H1 (cell line): ENCODE results near the gene ZFAND3. TPM values are rescaled to one million over a fixed set of nuclear protein-coding genes. Genes with fewer than 3 reads are reported as not detected.

Experiments used
- CTCF ChIA-PET: fragments of 300-600 bp; sonication (Branson Sonifier 250); formaldehyde crosslinking; loops from one replicate; lab custom pipeline; 2021; ENCODE audit not compliant: partially characterized antibody; lab: Charles Lee
- POLR2A ChIA-PET: fragments of 300-600 bp; sonication (Branson Sonifier 250); formaldehyde crosslinking; loops from one replicate; lab custom pipeline; 2021; ENCODE audit warnings: inconsistent platforms; ENCODE audit not compliant: partially characterized antibody; lab: Charles Lee
- DNase-seq, 2 experiments: peaks; one replicate each; pipeline versions ENCODE4 v3.0.0 to v3.0.0-alpha.2; 2010 to 2022; ENCODE audit warnings: low spot score in 2 of 2, low read depth in 1 of 2, mixed read lengths in 1 of 2
- FAIRE-seq: peaks from 2 replicates; lab custom pipeline; 2011; peaks lifted over from hg19 to GRCh38; lab: Jason Lieb, UNC
- H2AFZ ChIP-seq: 2 replicates; pipeline ENCODE4 v1.8.1; 2012; ENCODE audit warnings: low read length, inconsistent platforms
- H2AK5ac ChIP-seq: 2 replicates; pipeline ENCODE4 v1.6.1; 2013; ENCODE audit warnings: low read depth, low read length
- H2BK120ac ChIP-seq: replicated peaks from 2 replicates; pipeline ENCODE3; 2013; ENCODE audit warnings: low read depth, low read length, inconsistent platforms
- H2BK12ac ChIP-seq: 2 replicates; pipeline ENCODE4 v1.6.1; 2013; ENCODE audit warnings: low read depth, low read length
- H2BK15ac ChIP-seq: 2 replicates; pipeline ENCODE4 v1.6.1; 2013; ENCODE audit warnings: low read length
- H2BK20ac ChIP-seq: 2 replicates; pipeline ENCODE4 v1.6.1; 2013; ENCODE audit warnings: low read length
- H2BK5ac ChIP-seq: 2 replicates; pipeline ENCODE4 v1.6.1; 2013; ENCODE audit warnings: low read depth, low read length
- H3K14ac ChIP-seq: 2 replicates; pipeline ENCODE4 v1.6.1; 2013; ENCODE audit warnings: inconsistent platforms; ENCODE audit not compliant: insufficient read length
- H3K18ac ChIP-seq: 2 replicates; pipeline ENCODE4 v1.6.1; 2013; ENCODE audit warnings: low read length; ENCODE audit errors: extremely low read depth
- H3K23ac ChIP-seq: 2 replicates; pipeline ENCODE4 v1.6.1; 2013; ENCODE audit warnings: inconsistent platforms; ENCODE audit not compliant: insufficient read length
- H3K23me2 ChIP-seq: 2 replicates; pipeline ENCODE4 v1.6.1; 2013; ENCODE audit warnings: low read depth, low read length
- H3K27ac ChIP-seq: 2 replicates; pipeline ENCODE4 v1.6.1; 2011; ENCODE audit warnings: low read depth, low read length, inconsistent platforms
- H3K27me3 ChIP-seq, 4 experiments: replicated peaks in 1 of 4; 1 replicate in 1 of 4; 2 replicates in 3 of 4; pipeline versions ENCODE4 v1.6.1 to v1.8.1; 2011 to 2013; ENCODE audit warnings: low read length in 3 of 4, mild to moderate bottlenecking in 3 of 4, inconsistent platforms in 2 of 4, mixed read lengths in 2 of 4, moderate library complexity in 1 of 4; ENCODE audit not compliant: control insufficient read depth in 3 of 4, insufficient read depth in 3 of 4; ENCODE audit errors: extremely low read depth in 1 of 4
- H3K36me3 ChIP-seq, 4 experiments: 2 replicates each; pipeline versions ENCODE4 v1.6.1 to v1.8.1; 2011 to 2013; ENCODE audit warnings: mild to moderate bottlenecking in 4 of 4, low read length in 3 of 4, moderate library complexity in 2 of 4, control low read depth in 1 of 4, inconsistent platforms in 1 of 4; ENCODE audit not compliant: insufficient read depth in 4 of 4, control insufficient read depth in 2 of 4
- H3K4ac ChIP-seq: replicated peaks from 2 replicates; pipeline ENCODE3; 2013; ENCODE audit warnings: low read length, low read depth, mixed read lengths, inconsistent platforms; ENCODE audit not compliant: insufficient read length
- H3K4me1 ChIP-seq, 4 experiments: replicated peaks in 1 of 4; 1 replicate in 1 of 4; 2 replicates in 3 of 4; pipeline versions ENCODE4 v1.6.1 to v1.8.1; 2011 to 2013; ENCODE audit warnings: low read length in 3 of 4, inconsistent platforms in 2 of 4, mixed read lengths in 1 of 4; ENCODE audit not compliant: insufficient read depth in 4 of 4, control insufficient read depth in 3 of 4
- H3K4me2 ChIP-seq, 2 experiments: 2 replicates each; pipeline versions ENCODE4 v1.6.1 to v1.8.1; 2011 to 2013; ENCODE audit warnings: low read depth in 2 of 2, low read length in 2 of 2, control low read depth in 1 of 2, inconsistent platforms in 1 of 2, mild to moderate bottlenecking in 1 of 2; ENCODE audit not compliant: insufficient read depth in 1 of 2
- H3K4me3 ChIP-seq, 4 experiments: fragments of 200-600, 300-600 bp in 1 of 4; sonication (generic), shearing (Covaris generic), sonication (Bioruptor Twin) in 1 of 4; 2 replicates each; pipeline versions ENCODE4 v1.5.1 to v1.8.1; 2011 to 2016; ENCODE audit warnings: low read length in 4 of 4, low read depth in 3 of 4, control low read depth in 2 of 4, inconsistent platforms in 2 of 4, mild to moderate bottlenecking in 2 of 4, mixed read lengths in 1 of 4, moderate library complexity in 1 of 4; ENCODE audit not compliant: insufficient read depth in 2 of 4; ENCODE audit errors: extremely low read depth in 1 of 4
- H3K56ac ChIP-seq: replicated peaks from 2 replicates; pipeline ENCODE3; 2013; ENCODE audit warnings: low read depth, mild to moderate bottlenecking, mixed read lengths, low read length, inconsistent platforms; ENCODE audit not compliant: insufficient read length
- H3K79me1 ChIP-seq: 2 replicates; pipeline ENCODE4 v1.6.1; 2013; ENCODE audit warnings: low read depth, low read length, control low read depth
- H3K79me2 ChIP-seq, 2 experiments: 2 replicates each; pipeline versions ENCODE4 v1.6.1 to v1.8.1; 2012 to 2013; ENCODE audit warnings: low read length in 2 of 2, mild to moderate bottlenecking in 2 of 2, inconsistent platforms in 1 of 2; ENCODE audit not compliant: insufficient read depth in 2 of 2, control insufficient read depth in 1 of 2
- H3K9ac ChIP-seq, 4 experiments: replicated peaks in 1 of 4; 1 replicate in 1 of 4; 2 replicates in 3 of 4; pipeline versions ENCODE4 v1.6.1 to v1.8.1; 2011 to 2013; ENCODE audit warnings: low read depth in 3 of 4, low read length in 3 of 4, control low read depth in 2 of 4, mild to moderate bottlenecking in 2 of 4, moderate library complexity in 2 of 4, inconsistent platforms in 1 of 4; ENCODE audit errors: extremely low read depth in 1 of 4
- H3K9me3 ChIP-seq, 2 experiments: 2 replicates each; pipeline versions ENCODE4 v1.6.1 to v1.8.1; 2012 to 2013; ENCODE audit warnings: mild to moderate bottlenecking in 2 of 2, moderate library complexity in 2 of 2, control low read depth in 1 of 2, inconsistent platforms in 1 of 2, low read depth in 1 of 2, low read length in 1 of 2, mixed read lengths in 1 of 2; ENCODE audit not compliant: insufficient read depth in 2 of 2
- H4K20me1 ChIP-seq, 2 experiments: replicated peaks in 1 of 2; 2 replicates each; pipeline versions ENCODE3 to v1.8.1; 2011 to 2013; ENCODE audit warnings: inconsistent platforms in 2 of 2, low read length in 2 of 2, mild to moderate bottlenecking in 1 of 2; ENCODE audit not compliant: insufficient read depth in 2 of 2, control insufficient read depth in 1 of 2
- H4K5ac ChIP-seq: 2 replicates; pipeline ENCODE4 v1.6.1; 2013; ENCODE audit warnings: low read length, low read depth, mixed read lengths, inconsistent platforms; ENCODE audit not compliant: insufficient read length
- H4K8ac ChIP-seq: 2 replicates; pipeline ENCODE4 v1.8.0; 2013; ENCODE audit warnings: mild to moderate bottlenecking, moderate library complexity, low read length, inconsistent platforms; ENCODE audit not compliant: insufficient read depth; ENCODE audit errors: extremely low read depth
- H4K91ac ChIP-seq: replicated peaks from 2 replicates; pipeline ENCODE3; 2013; ENCODE audit warnings: low read length, mixed read lengths, inconsistent platforms; ENCODE audit not compliant: insufficient read length
- CHD2 ChIP-seq: IDR thresholded peaks from 2 replicates; pipeline ENCODE4 v1.6.1; 2012; ENCODE audit warnings: low read length, improper control_type of control experiment
- CTCF ChIP-seq, 3 experiments: IDR thresholded peaks; 1 replicate in 2 of 3; 2 replicates in 1 of 3; pipeline versions ENCODE4 v1.5.1 to v1.6.1; 2011; ENCODE audit warnings: low read length in 3 of 3, mild to moderate bottlenecking in 3 of 3, inconsistent platforms in 2 of 3, low read depth in 1 of 3, moderate library complexity in 1 of 3; ENCODE audit not compliant: insufficient read depth in 1 of 3; ENCODE audit errors: control extremely low read depth in 1 of 3
- E2F6 ChIP-seq: IDR thresholded peaks from 2 replicates; pipeline ENCODE4 v1.6.1; 2012; ENCODE audit warnings: inconsistent platforms
- EZH2 ChIP-seq: fragments of 200-600 bp; sonication (generic); IDR thresholded peaks from 2 replicates; pipeline ENCODE4 v1.7.1; 2012; ENCODE audit warnings: low read depth, mild to moderate bottlenecking, moderate library complexity, low read length, inconsistent platforms; ENCODE audit not compliant: severe bottlenecking
- KDM5A ChIP-seq: fragments of 200-600 bp; IDR thresholded peaks from 2 replicates; pipeline ENCODE4 v1.7.1; 2012; ENCODE audit warnings: mild to moderate bottlenecking, low read length, inconsistent platforms, mixed read lengths
- NANOG ChIP-seq: IDR thresholded peaks from 2 replicates; pipeline ENCODE4 v1.6.1; 2011; ENCODE audit warnings: low read length, low read depth, mild to moderate bottlenecking, inconsistent platforms; ENCODE audit not compliant: insufficient read depth, poor library complexity, severe bottlenecking
- POLR2AphosphoS5 ChIP-seq: IDR thresholded peaks from 2 replicates; pipeline ENCODE4 v1.6.1; 2011; ENCODE audit warnings: low read depth, low read length
- SP2 ChIP-seq: IDR thresholded peaks from 2 replicates; pipeline ENCODE4 v1.6.1; 2012; ENCODE audit warnings: mild to moderate bottlenecking, low read length, inconsistent platforms
- SP4 ChIP-seq: IDR thresholded peaks from 2 replicates; pipeline ENCODE4 v1.6.1; 2012; ENCODE audit warnings: low read length, inconsistent platforms
- ZNF274 ChIP-seq: IDR thresholded peaks from 2 replicates; pipeline ENCODE4 v1.7.0; 2012; ENCODE audit warnings: low read length, borderline replicate concordance; ENCODE audit errors: extremely low read depth
- WGBS, 2 experiments: shearing (Covaris generic) in 1 of 2; methylation state at CpG; one replicate each; pipeline versions ENCODE4 v1.1.6 to v1.1.7; 2013 to 2015; ENCODE audit warnings: low lambda C conversion rate in 2 of 2, mixed read lengths in 2 of 2, inconsistent platforms in 1 of 2, low coverage in 1 of 2, missing lambda C conversion rate in 1 of 2; ENCODE audit not compliant: insufficient replicate concordance in 2 of 2, insufficient coverage in 1 of 2, insufficient read length in 1 of 2; ENCODE audit errors: extremely low coverage in 1 of 2, missing lambda C conversion rate in 1 of 2; 5-methylcytosine and 5-hydroxymethylcytosine counted together
- polyA plus RNA-seq, 7 experiments: library from polyadenylated mRNA; depleted of rRNA in 3 of 7; stranded (reverse) in 5 of 7; unstranded in 2 of 7; fragments of >200 nt in 5 of 7; fragments of 200-250 nt in 2 of 7; gene quantifications; 1 replicate in 5 of 7; 2 replicates in 1 of 7; 4 replicates in 1 of 7; pipeline versions ENCODE4 v1.2.1 to v1.2.3, GENCODE V29; 2011 to 2013; ENCODE audit warnings: missing spikeins in 2 of 7, mixed read lengths in 2 of 7
- total RNA-seq: library from RNA; stranded (reverse); fragmentation: NEBNext Ultra II Directional; extraction: Animal tissue kit (Norgen Biotek cat#: 25700); gene quantifications from 2 replicates; pipeline ENCODE4 v1.2.1, GENCODE V29; 2021

ZFAND3 gene
- total and polyA plus RNA-seq, 2 of the 8 experiments (the other 6 are each of a cell fraction or from before 2014, with no cell fraction given), result 13.0 to 51.3 TPM

GRCh38 chr6:37776566-37776965 is 43.0 kb upstream of the ZFAND3 start:
- peak overlapping the region in 1 of 4 experiments; percentile 42; a peak in 1 of 8 replicates for H3K4me3 ChIP-seq
- no peak overlapping the region for H4K91ac ChIP-seq
- H3K23ac ChIP-seq, result no peak overlapping the region
- H3K27me3 ChIP-seq, result peaks cover 0 to 25% (median 22%) of the 10 kb centered on the region in 4 experiments; a peak in 6 of 7 replicates
- no peaks in the 10 kb centered on the region for H3K79me2 ChIP-seq
- H2BK15ac ChIP-seq, result no peak overlapping the region
- H2BK120ac ChIP-seq, result no peak overlapping the region
- H2AK5ac ChIP-seq, result no peak overlapping the region
- H2BK20ac ChIP-seq, result no peak overlapping the region
- peak overlapping the region; percentile 35 to 51; a peak in 2 of 4 replicates for H3K4me2 ChIP-seq
- H3K4me1 ChIP-seq, result peaks cover 5 to 34% (median 23%) of the 10 kb centered on the region in 4 experiments
- no peak overlapping the region for H3K18ac ChIP-seq
- no peak overlapping the region for H3K27ac ChIP-seq
- no peak overlapping the region for H4K8ac ChIP-seq
- ChIA-PET POLR2A (interaction anchor here (1.0 to 1.8 kb wide), 2 partner anchors 8 to 25 kb away, joined by 4 to 5 read pairs; no protein-coding TSS in a partner anchor), CTCF (interaction anchor here (1.2 to 1.8 kb wide), 3 partner anchors 15 to 72 kb away, joined by 3 to 5 read pairs (median 5); no protein-coding TSS in a partner anchor)
- H3K79me1 ChIP-seq, result no peaks in the 10 kb centered on the region
- DNase-seq, result no peak
- no peak overlapping the region for H2BK5ac ChIP-seq
- 70% methylated on average over 9 of the region's 9 CpGs; no CpG with 5 or more reads in 1 of the 2 experiments for WGBS, 2 experiments
- no peak overlapping the region for H3K14ac ChIP-seq
- no peak overlapping the region for H3K9ac ChIP-seq
- peak overlapping the region; percentile 22; the same call in 1 of the 2 replicates for H2AFZ ChIP-seq
- H3K23me2 ChIP-seq, result peaks cover 3% of the 10 kb centered on the region; the same call in 1 of the 2 replicates
- H4K20me1 ChIP-seq, result no peaks in the 10 kb centered on the region
- H3K4ac ChIP-seq, result no peak overlapping the region
- TF ChIP-seq E2F6 (no peak), SP4 (no peak), SP2 (no peak), ZNF274 (no peak), KDM5A (no peak), NANOG (no peak), EZH2 (no peak), CHD2 (no peak), POLR2AphosphoS5 (no peak), CTCF (IDR thresholded peaks at IDR 0.05; ENCODE audit: control extremely low read depth in 1 of 3, insufficient read depth in 1 of 3, low read depth in 1 of 3, low read length in 3 of 3) (no peak)
- H2BK12ac ChIP-seq, result no peak overlapping the region
- H3K56ac ChIP-seq, result no peak overlapping the region
- no peak for FAIRE-seq
- H3K36me3 ChIP-seq, result no peaks in the 10 kb centered on the region
- no peaks in the 10 kb centered on the region for H3K9me3 ChIP-seq
- H4K5ac ChIP-seq, result no peak overlapping the region
